Myometrial cell (primary cell): ENCODE results near the gene ACOT6. TPM values are rescaled to one million over a fixed set of nuclear protein-coding genes. Genes with fewer than 3 reads are reported as not detected.

Experiments used
- total RNA-seq: library from RNA; depleted of rRNA; stranded (reverse); fragments of >200 nt; gene quantifications from 2 replicates; pipeline ENCODE4 v1.2.3, GENCODE V29; 2015

ACOT6 gene
- not detected in 2 replicates for total RNA-seq

DNA sequence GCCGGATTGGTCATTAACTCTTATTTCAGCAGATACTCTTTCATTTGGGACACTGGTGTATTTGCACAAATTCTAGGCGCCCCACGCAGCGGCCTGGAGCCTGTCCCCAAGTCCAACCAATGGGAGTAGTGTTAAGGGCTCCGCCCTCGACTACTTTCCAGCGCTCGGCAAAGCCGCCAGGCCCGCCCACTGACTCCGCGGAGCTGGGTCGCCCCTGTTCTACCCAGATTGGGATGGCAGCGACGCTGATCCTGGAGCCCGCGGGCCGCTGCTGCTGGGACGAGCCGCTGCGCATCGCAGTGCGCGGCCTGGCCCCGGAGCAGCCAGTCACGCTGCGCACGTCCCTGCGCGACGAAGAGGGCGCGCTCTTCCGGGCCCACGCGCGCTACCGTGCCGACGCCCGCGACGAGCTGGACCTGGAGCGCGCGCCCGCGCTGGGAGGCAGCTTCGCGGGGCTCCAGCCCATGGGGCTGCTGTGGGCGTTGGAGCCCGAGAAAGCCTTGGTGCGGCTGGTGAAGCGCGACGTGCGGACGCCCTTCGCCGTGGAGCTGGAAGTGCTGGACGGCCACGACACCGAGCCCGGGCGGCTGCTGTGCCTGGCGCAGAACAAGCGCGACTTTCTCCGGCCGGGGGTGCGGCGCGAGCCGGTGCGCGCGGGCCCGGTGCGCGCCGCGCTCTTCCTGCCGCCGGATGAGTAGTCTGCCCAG, at the start of gene ACOT6:
ACOT6 (plus strand) TSS at position 179 of the 707 bp plus-strand sequence; CDS start at position 234, 55 bp downstream.

GRCh38 chr14:73569185-73569958, 42.9 kb upstream of the ACOT6 start, which contains the start of gene ACOT2:
Gene ACOT2, plus strand, starts transcription at chr14:73569213. Its CDS starts 28 bp downstream, at chr14:73569241.

DNA sequence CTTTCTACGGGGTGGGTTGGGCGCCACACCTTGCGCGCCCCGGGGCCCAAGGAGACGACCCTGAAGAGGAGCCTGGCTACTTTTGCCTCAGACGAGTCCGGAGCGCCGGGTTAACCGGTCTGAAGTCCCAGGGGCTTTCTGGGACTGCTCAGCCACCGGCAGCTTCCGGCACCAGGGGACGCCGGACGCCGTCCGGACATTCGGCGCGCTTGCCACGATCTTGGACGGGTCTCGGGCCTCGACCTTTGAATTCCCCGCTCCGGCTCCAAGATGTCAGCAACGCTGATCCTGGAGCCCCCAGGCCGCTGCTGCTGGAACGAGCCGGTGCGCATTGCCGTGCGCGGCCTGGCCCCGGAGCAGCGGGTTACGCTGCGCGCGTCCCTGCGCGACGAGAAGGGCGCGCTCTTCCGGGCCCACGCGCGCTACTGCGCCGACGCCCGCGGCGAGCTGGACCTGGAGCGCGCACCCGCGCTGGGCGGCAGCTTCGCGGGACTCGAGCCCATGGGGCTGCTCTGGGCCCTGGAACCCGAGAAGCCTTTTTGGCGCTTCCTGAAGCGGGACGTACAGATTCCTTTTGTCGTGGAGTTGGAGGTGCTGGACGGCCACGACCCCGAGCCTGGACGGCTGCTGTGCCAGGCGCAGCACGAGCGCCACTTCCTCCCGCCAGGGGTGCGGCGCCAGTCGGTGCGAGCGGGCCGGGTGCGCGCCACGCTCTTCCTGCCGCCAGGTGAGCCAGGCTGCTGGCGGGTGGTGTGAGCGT, 20.4 kb upstream of the ACOT6 start, which contains the start of gene ACOT4:
ACOT4 (plus strand) TSS at position 184 of the 760 bp plus-strand sequence; CDS start at position 271, 87 bp downstream.

DNA sequence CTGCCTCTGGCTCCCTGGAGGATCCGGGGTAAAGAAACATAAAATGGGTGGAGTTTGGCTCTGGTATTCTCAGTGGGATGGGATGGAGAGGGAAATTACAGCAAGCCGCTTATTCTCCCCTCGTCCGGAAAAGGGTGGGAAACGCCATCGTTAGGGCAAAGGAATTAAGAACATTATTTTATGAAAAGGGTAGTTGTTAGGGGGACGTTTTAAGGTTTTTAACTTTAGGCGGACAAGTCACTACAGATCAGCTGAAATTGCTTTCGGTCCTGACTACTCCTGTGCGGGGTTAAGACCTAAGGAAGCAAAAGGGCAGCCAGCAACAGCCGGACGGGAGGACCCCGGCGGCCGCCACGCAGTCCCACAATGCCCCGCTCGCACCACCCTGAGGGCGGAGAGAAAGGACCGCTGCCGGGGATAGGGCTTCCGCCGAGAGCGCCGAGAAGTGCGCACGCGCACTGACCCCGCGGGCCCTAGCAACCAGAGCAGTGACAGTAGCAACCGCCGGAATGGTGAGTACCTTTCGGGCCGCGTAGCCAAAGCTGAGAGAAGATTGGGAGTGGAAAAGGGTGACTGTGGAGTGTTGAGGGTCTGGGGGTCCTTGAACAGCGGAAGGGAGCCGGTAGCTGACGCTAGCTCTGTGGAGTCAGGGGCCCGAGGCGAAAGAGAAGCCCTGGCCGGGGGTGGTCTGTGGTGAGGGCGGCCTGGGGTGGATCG, 32.4 kb downstream of the ACOT6 start, which contains the start of gene DNAL1:
DNAL1 (plus strand) TSS at position 456 of the 717 bp plus-strand sequence; CDS start at position 510, 54 bp downstream.

Other genes starting within 250 kb of the ACOT6 start
- gene NUMB, start 154.0 kb upstream of the ACOT6 start, total RNA-seq, result 32.3 and 42.0 TPM in 2 replicates
- gene RIOX1, start 121.6 kb upstream of the ACOT6 start, total RNA-seq, result 11.2 and 14.9 TPM in 2 replicates
- 41.3 and 41.5 TPM in 2 replicates for gene ACOT1, start 75.4 kb upstream of the ACOT6 start, total RNA-seq
- not detected in 2 replicates for gene HEATR4, start 53.6 kb upstream of the ACOT6 start, total RNA-seq
- gene ACOT2, start 43.3 kb upstream of the ACOT6 start, total RNA-seq, result 57.2 and 61.4 TPM in 2 replicates
- 0.53 and 1.2 TPM in 2 replicates for gene ACOT4, start 20.6 kb upstream of the ACOT6 start, total RNA-seq
- 5.5 and 9.6 TPM in 2 replicates for gene DNAL1, start 32.5 kb downstream of the ACOT6 start, total RNA-seq
- gene PNMA1, start 101.9 kb downstream of the ACOT6 start, total RNA-seq, result 24.5 and 26.2 TPM in 2 replicates
- 4.6 and 6.2 TPM in 2 replicates for gene PTGR2, start 239.3 kb downstream of the ACOT6 start, total RNA-seq